Hypothalamus (tissue), 51 donors: ENCODE data around the gene SQOR.

Experiments
- DNase-seq, 51 donors: peaks; one replicate each; lab custom pipeline; 2025; lab: John Stamatoyannopoulos, UW

The SQOR gene

GRCh38 chr15:45634432-45635190 is at the start of gene SQOR:
SQOR (plus strand) TSS chr15:45635029; CDS start chr15:45658924, 23,895 bp downstream.
- peak in 40 of 51 donors; percentile 3 to 78 (median 40) for DNase-seq

GRCh38 chr15:45585069-45585791 is 49.6 kb upstream of the SQOR start:
- DNase-seq, result no peak

- no peak for DNase-seq
Measured at GRCh38 chr15:45586125-45586524, 48.7 kb upstream of the SQOR start.

GRCh38 chr15:45586601-45587094 is 48.2 kb upstream of the SQOR start:
- DNase-seq, result peak in 1 of 51 donors; percentile 71

GRCh38 chr15:45587095-45587862 is 47.5 kb upstream of the SQOR start, which contains the start of gene BLOC1S6:
BLOC1S6 (plus strand) TSS chr15:45587379; CDS start chr15:45587444, 65 bp downstream.
- peak; percentile 73 to 97 (median 90) for DNase-seq

GRCh38 chr15:45587863-45588170 is 47.0 kb upstream of the SQOR start:
- DNase-seq, result no peak

- no peak for DNase-seq
Measured at GRCh38 chr15:45588219-45588875, 46.5 kb upstream of the SQOR start.

GRCh38 chr15:45589256-45589655 is 45.6 kb upstream of the SQOR start:
- no peak for DNase-seq

- no peak for DNase-seq
Measured at GRCh38 chr15:45594319-45594718, 40.5 kb upstream of the SQOR start.

- no peak for DNase-seq
Measured at GRCh38 chr15:45594835-45595530, 39.8 kb upstream of the SQOR start.

- no peak for DNase-seq
Measured at GRCh38 chr15:45603881-45604280, 30.9 kb upstream of the SQOR start.

GRCh38 chr15:45604326-45604725 is 30.5 kb upstream of the SQOR start:
- no peak for DNase-seq

GRCh38 chr15:45606413-45606812 is 28.4 kb upstream of the SQOR start:
- DNase-seq, result no peak

- DNase-seq, result no peak
Measured at GRCh38 chr15:45606841-45607240, 28.0 kb upstream of the SQOR start.

- peak in 1 of 51 donors; percentile 16 for DNase-seq
Measured at GRCh38 chr15:45611305-45611704, 23.5 kb upstream of the SQOR start.

- no peak for DNase-seq
Measured at GRCh38 chr15:45612790-45613415, 21.9 kb upstream of the SQOR start.

GRCh38 chr15:45616901-45617323 is 17.9 kb upstream of the SQOR start:
- no peak for DNase-seq

- no peak for DNase-seq
Measured at GRCh38 chr15:45618813-45619212, 16.0 kb upstream of the SQOR start.

- no peak for DNase-seq
Measured at GRCh38 chr15:45628136-45628535, 6.7 kb upstream of the SQOR start.
